ENCODE data around the gene STX16.
A peak's percentile ranks its signal among the peaks of the same experiment; 100 is the strongest.

The STX16 gene

DNA sequence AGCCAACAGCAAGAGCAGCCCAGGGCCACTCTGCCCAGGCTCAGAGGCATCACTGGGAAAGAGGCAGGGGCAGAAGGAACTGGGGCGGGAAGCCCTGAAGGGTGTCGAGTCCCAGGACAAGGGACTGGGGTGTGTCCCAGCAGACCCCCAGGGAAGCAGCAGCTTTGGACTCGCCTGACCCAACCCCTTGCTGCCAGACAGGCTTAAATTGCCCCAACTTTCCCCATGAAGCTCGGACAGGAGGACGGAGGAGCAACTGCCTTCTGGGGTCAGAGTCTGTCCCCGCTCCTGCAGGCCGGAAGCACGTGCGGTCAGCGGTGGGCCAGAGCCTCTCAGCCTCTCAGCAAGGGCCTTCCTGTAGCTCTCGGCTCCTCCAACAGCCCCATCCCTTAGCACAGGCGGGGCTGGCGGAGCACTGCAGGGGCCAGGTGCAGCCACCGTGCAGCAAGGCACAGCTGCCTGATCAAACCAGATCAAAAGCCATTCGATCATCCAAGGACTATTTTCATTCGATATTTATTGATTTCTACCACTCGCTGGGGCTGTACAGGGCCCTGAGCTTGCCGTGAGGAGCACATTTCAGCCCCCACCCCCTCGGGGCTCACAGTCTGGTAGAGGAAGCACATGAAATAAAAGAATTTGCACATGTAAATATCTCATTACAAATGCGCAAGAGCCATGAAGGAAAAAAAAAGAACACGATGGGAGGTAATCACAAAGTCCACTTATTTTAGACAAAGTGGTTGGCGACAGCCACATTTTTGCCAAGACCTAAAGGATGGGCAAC is 31.8 kb upstream of the STX16 start:
- DNase-seq = no peak

GRCh38 chr20:58619864-58620431 is 31.1 kb upstream of the STX16 start:
- no peak for DNase-seq

DNA sequence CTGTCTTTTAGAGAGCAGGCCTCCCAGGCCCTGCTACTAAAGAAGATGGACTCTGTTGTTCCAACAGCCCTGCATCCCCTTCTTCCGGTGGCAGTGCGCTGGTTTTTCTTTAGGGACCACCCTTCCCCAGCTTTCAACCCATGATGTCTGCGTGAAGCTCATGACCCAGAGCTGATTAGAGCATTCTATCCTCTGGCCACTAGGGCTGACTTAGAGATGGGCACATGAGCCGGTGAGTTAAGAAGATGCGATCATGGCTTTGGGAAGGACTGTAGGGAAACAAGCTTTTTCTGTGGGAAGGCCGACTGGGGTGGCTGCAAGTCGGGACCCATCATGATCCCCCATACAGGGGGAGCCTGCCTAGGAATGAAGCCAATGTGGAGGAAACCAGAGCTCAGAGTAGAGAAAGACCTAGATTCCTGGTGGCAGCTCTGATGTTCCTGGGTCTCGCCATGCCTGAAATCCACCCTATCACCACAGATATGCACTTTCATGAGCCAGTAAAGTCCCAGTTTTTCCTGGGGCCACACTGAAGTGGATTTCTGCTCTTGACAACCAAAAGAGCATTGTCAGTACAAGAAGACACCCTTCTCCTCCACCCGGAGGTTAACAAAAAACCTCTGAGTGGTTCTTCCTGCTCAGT is 29.1 kb upstream of the STX16 start:
- DNase-seq = no peak

- no peak for DNase-seq
Measured at GRCh38 chr20:58622671-58623578, 28.2 kb upstream of the STX16 start.

DNA sequence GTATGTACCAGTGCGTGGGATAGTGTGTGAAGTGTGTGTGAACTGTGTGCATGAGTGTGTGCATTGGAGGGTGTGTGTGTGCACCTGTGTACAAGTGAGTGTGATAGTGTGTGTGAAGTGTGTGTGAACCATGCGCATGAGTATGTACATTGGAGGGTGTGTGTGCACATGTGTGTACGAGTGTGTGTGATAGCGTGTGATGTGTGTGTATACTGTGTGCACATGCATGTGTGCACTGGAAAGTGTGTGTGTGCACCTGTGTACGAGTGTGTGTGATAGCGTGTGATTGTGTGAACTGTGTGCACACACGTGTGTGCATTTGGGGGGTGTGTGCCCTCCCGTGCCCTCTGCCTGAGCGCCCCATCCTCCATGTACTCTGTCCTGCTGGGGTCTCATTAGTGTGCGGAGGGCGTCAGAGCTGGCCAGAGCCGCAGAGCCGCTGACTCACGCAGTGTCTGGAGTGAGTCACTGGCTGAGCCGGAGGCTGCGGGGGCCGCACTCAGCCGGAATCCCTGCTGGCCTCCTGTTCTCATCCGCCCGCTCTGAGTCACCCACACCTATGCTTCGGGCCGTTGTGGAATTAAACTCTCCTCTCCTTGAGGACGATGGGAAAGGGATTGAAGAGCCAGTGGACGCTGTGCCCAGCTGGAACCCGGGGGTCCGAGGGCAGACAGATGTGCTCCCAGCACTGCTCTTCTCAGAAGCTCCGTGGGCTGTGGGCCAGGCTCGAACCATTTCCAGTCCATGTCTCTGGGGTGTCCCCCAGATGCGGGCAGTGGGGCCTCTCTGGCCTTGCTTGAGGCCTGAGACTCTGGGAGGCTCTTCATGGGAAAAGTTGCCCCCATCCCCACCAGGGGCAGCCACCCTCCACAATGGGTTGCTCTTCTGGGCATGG is 27.3 kb upstream of the STX16 start:
- no peak for DNase-seq

DNA sequence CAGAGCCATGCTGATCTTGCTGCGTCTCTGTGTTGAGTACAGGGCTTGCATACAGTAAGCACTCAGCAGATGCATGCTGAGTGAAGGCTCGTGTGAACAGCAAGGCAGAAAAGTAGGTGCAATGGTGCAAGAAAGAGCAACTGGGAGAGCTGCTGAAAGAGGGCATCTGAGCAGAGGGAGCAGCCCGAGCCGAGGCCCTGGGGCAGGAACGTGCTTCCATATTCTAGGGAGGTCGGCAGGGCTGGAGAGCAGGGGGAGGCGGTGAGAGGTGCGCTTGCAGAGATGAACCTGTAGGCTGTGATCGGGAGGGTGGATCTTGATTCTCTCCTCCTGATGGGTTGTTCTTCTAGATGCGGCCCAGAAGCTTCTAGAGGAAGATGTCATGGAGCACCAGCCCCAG is 26.4 kb upstream of the STX16 start:
- no peak for DNase-seq

- DNase-seq = no peak
Measured at GRCh38 chr20:58625585-58625984, 25.5 kb upstream of the STX16 start.

DNA sequence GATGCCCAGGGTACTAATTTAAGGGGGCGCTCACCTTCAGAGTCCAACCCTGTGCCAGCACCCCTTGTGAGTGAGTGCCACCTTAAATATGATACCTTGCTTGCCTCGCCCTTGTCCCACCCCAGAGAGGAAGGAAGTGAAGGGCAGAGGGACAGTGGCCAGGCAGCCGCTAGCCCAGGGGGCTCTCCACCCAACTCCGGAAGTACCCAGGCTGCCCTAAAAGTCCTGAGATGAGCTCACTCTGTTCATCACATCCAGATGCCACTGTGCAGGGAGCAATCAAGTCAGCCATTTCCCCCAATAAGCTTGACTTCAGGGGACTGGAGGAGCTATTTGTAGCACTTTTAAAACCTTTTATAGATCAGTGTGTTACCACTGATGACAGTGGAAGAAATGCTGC is 25.0 kb upstream of the STX16 start:
- DNase-seq = no peak

GRCh38 chr20:58627212-58628072 is 23.6 kb upstream of the STX16 start:
- DNase-seq = peak; percentile 56

DNA sequence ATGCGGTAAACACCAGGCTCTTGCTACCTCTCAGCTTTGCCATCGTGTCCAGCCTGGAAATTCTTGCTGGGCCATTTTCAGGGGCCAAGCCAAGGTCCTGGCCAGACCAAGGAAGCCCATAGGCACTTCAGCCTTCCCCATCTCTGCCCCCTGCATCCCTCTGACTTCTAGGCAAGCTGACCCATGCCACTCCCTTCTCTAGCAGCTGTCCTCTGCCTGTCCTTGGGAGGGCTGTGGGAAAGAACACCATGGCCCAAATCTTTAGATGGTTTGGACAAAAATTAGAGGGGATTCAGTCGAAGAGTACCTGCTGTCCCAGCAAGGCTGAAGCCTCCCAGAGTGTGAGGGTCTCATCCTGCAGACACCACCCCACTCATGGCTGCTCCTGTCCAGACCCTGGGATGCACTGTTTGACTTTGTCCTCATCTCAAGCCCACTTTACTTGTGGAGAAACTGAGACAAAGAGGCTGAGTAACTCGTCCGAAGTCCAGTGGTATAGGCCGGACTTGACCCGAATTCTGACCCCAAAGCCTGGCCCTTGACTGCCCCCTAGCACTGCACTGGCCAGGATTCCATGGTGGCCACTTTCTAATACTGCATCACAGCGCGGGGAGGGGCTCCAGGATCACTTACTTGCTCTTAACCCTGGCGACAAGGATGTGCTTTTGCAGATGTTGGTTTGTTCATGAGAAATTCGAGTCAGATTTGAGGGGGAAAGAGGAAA is 22.4 kb upstream of the STX16 start:
- no peak for DNase-seq

DNA sequence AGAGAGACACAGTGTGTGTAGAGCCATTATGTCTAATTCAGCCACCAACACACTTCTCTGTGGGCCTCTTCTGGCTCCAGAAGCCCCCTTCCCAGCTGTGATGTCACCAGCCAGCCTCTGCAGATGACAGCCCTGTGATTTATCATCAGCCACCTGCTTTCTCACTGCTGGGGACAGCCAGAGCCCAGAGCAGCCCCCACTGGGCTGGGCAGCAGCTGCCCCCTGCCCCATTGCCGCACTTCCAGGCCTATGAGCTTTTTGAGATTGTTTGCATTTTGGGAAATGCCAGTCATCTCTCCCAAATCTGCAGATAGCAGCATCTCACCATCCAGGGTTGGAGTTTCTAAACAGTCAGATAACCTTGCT is 21.9 kb upstream of the STX16 start:
- DNase-seq = no peak

- no peak for DNase-seq
Measured at GRCh38 chr20:58630063-58630462, 21.0 kb upstream of the STX16 start.

DNA sequence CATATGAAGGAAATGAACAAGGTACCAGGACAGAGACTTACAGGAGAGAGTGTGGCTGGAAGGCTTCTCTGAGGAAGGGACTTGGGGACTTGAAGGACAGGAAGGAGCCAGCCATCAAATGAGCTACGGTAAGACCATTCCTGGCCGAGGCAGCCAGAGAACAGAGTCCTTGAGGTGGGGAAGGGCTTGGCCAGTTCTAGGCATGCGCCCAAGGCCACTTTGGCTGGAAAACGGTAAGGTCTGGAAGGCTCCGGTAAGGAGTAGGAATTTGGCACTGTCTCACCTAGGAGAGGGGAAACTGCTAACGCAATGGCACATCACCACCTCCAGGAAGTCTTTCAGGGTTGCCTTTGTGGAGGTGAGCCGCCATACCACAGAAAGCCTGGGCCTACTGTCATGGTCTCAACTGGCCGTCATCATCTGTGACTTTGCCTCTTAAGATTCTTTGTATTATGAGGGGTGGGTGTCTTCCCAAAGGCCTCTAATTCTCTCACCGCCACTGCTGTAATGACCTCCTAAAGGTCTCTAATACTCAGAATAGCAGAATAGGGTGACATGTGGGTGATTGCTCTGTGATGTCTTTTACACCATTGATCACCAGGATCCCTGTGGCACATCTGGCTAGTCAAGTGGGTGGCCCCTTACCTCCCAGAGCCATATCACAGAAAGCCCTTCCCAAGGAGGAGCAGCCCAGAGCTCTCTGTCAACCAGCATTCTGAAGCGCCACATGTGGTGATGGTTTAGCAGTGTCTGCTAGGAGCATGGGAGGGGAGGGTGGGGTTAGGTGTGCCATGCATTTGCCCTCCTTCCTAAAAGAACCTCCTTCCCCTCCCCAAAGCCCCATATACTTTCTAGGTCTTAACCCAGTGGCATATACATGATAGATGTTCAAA is 17.7 kb upstream of the STX16 start:
- no peak for DNase-seq

GRCh38 chr20:58634059-58634458 is 17.0 kb upstream of the STX16 start:
- no peak for DNase-seq

GRCh38 chr20:58634521-58635278 is 16.4 kb upstream of the STX16 start:
- peak; percentile 53 for DNase-seq

- no peak for DNase-seq
Measured at GRCh38 chr20:58635279-58635665, 15.8 kb upstream of the STX16 start.

- DNase-seq = no peak
Measured at GRCh38 chr20:58636396-58636982, 14.6 kb upstream of the STX16 start.

DNA sequence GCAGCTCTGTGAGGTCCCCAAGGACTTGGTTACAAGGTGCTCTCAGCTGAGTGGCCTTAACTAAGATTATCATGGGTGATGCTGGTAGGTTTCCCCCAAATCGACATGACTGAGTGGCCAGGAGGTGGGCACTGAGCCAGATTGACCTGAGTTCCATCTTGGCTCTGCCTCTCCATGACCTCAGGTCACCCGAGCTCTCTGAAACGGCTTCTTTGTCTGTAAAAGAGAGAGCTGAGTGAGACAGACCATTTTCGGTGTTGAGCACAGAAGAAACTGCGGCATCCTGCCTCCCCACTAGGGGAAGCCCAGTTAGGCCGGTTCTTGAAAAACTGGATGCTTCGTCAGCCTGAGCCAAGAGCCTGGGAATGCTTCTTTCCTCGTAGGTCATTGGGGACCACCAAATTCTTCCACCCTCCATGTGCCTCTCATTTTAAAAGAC is 14.1 kb upstream of the STX16 start:
- no peak for DNase-seq

Measured in CD4-positive, alpha-beta T cell treated with Interleukin-6 for 4 hours (primary cell).